Stimulated activated CD8-positive, alpha-beta memory T cell treated with anti-CD3 and anti-CD28 coated beads, Interleukin-12 subunit alpha, Interleukin-12 subunit beta, amount 100 ng/mL, for 24 hours (primary cell): ENCODE measurements around the gene FCN2.

ENCODE experiments used
- DNase-seq: peaks from one replicate; pipeline ENCODE4 v3.0.0-alpha.2; 2020; ENCODE audit errors: extremely low read depth

The FCN2 gene

DNA sequence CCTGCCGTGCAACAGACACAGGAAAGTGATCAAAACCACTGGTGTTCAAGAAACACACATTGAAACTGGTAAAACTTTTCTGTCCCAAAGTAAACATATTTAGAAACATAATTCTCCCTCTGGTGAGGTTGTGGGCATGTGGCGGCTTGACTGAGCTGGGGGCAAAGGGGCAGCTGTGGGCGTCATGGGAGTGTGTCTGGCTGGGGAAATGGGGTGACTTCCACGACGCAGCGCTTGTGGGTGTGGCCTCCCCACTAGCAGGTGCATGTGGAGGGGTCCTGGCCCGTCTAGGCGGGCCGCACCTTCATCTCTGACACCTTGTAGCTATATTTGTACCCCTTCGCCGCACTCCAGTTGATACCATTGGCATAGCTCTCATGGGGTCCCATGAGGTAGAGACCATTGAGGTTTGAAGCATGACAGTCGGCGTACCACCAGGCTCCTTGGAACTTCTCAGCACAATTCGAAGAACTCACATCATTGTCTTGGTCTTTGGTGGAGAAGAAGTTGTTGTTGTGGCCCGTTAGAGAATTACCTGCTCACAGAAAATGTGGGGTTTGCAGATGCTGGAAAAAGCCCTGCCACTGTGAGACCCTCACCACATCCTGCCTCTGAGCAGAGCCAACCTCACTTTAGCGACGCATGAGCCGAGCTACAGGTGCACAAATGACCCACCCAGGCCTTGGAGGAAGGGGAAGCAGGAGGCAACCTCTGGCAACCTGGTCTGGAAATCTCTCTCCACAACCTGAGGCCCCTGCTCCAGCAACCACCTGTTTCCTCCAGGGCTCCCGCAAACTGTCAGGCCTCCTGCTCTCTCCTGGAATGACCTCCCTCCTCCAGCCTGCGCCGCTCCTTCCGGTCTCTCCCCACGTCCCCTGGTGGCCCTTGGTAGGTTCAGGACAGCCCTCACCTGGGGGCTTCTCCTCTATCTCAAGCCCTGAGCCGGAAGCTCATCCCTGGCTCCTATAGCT lies 29.2 kb downstream of the FCN2 start:
- no peak for DNase-seq

- DNase-seq = no peak
These were observed 31.7 kb downstream of the FCN2 start for GRCh38 chr9:134912126-134912840.

GRCh38 chr9:134913041-134913712 lies 32.6 kb downstream of the FCN2 start:
- no peak for DNase-seq

GRCh38 chr9:134913713-134914500 lies 33.3 kb downstream of the FCN2 start:
- no peak for DNase-seq

GRCh38 chr9:134914501-134914834 lies 33.9 kb downstream of the FCN2 start:
- DNase-seq = no peak

DNA sequence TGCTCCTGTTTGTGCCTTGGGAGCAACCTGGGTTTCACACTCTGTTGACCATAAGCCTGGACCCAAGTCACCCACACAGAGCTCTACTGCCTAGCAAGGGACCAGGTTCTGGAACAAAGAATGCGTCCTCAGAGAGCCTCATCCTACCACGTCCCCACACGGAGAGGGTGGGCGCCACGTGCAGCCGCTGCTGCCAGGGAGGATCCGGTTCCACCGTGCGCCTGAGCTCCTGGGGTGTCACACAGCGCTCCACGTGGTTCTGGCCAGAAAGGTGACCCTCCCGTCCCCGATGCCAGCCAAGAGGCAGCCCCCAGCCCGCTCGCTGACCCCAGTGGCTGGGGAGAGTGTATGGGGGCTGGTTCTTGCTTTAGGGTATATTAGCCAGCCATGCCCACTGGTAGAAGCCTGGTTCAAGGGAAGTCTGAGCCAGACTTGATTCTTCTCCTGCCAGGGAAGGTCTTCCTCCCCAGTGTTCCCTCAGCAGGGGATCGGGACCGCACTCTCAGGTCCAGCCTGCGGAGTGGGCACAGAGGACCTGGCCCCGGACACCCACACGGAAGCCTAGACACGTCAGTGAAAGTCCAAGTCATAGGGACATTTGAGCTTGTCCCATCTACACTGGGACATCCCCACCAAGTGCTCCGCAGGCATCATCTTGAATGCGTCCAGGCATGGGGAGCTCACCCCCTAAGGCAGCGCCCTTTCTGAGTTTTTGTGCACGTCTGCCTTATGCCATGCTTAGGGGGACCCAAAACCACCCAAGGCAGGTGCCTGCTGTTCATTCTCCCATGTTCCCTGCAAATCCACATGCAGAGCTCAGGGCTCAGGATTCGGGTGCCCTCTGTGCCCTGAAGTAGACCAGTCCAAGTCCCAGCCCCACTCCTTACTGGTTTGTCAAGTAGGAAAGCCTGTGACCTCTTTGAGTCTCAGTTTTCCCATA lies 34.7 kb downstream of the FCN2 start:
- no peak for DNase-seq

GRCh38 chr9:134916161-134916665 lies 35.6 kb downstream of the FCN2 start:
- no peak for DNase-seq

GRCh38 chr9:134917431-134918373 lies 37.1 kb downstream of the FCN2 start, which contains the start of gene FCN1:
Gene FCN1 (minus strand): TSS chr9:134917912. CDS start chr9:134917871, 41 bp downstream.
- no peak for DNase-seq

DNA sequence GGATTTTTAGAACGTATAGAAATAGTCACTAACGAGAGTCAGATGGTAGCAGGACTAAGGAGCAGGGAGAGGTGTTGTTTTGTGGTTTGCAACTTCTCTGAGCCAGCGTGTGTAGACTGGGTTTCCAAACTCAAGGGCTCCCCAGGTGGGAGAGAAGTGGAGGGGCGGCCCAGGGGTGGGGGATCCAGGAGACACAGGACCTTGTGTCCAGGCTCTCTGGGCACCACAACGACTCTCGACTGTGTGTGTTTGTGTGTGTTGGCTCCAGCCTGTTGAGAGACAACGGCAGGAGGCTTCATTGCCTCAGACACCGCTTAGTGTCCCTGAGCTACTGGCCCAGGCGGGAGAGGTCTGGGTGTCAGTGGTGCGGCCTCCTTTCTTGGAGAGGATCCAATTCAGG lies 38.0 kb downstream of the FCN2 start:
- no peak for DNase-seq

DNA sequence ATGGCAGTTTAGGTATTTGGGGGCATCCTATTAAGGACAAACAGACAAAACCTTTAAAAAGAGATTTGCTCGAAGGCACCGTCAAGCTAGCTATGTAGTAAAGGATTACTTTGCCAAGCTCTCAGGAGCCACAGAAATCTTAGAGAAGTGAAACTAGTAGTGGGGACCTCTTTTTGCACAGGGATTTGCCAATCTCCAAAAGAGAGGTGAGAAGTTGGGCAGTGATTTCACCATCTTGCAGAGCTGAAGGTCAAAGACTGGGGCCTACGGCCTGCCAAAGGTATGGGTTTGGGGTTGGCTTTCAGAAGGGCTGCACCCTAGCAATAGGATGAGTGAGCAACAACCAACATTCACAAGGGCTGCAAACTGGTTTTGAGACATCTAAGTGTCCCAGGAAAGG lies 38.7 kb downstream of the FCN2 start:
- DNase-seq = no peak

GRCh38 chr9:134922066-134922931 lies 41.7 kb downstream of the FCN2 start:
- no peak for DNase-seq

- DNase-seq = no peak
These were observed 42.3 kb downstream of the FCN2 start for GRCh38 chr9:134922932-134923240.

- no peak for DNase-seq
These were observed 42.9 kb downstream of the FCN2 start for GRCh38 chr9:134923466-134923865.

GRCh38 chr9:134925011-134925511 lies 44.5 kb downstream of the FCN2 start:
- no peak for DNase-seq

DNA sequence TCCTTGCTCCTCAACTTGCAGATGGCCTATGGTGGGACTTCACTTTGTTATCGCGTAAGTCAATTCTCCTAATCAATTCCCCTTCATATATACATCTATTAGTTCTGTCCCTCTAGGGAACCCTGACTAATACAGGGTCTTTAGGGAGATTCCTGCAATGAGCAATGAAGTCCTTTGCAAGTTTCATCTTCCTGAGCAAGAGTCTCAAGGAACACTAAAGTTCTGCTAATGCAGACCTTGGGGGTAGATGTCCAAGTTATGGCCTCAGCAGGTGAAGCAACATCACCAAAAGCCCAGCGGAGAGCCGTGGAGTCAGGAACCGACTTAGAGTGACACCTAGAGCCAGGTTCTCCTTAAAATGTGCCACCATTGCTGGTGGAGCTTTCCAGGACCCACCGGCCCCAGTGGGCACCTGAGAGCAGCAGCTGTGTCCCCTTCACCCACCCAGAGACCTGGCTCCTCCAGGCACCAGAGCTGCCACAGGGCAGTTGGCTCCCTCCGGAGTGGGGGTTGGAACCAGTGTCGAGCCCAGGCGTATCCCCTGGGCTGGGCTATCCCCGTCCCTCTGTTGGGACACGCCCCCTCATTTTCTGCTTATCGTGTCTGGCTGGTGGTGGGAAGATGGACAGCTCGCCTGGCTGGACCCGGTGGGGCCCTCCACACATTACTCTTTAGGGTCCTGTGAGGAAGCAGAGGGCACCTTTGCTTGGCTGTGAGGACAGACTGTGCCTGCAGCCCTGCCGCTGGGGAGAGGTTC lies 48.0 kb downstream of the FCN2 start:
- no peak for DNase-seq

- no peak for DNase-seq
These were observed 48.9 kb downstream of the FCN2 start for GRCh38 chr9:134929193-134930158.
